H1 (cell line): ENCODE measurements around the gene PLCH2. TPM values are rescaled to one million over a fixed set of nuclear protein-coding genes. Genes with fewer than 3 reads are reported as not detected.
A peak's percentile ranks its signal among the peaks of the same experiment; 100 is the strongest.

Experiments used
- CTBP2 ChIP-seq: IDR thresholded peaks from 2 replicates; pipeline ENCODE4 v1.7.0; 2011; ENCODE audit warnings: borderline replicate concordance, mild to moderate bottlenecking, moderate library complexity, mixed read lengths, low read length; ENCODE audit not compliant: insufficient read depth, insufficient read length
- FOSL1 ChIP-seq: IDR thresholded peaks from 2 replicates; pipeline ENCODE4 v1.6.1; 2011; ENCODE audit warnings: mild to moderate bottlenecking, low read depth, low read length, moderate library complexity; ENCODE audit not compliant: insufficient read depth
- HDAC2 ChIP-seq, 2 experiments: fragments of 300-600 bp in 1 of 2; sonication (generic) in 1 of 2; IDR thresholded peaks; 2 replicates each; pipeline ENCODE4 v1.6.1; 2011 to 2012; ENCODE audit warnings: low read depth in 2 of 2, low read length in 2 of 2, mild to moderate bottlenecking in 2 of 2, moderate library complexity in 2 of 2, borderline replicate concordance in 1 of 2, inconsistent platforms in 1 of 2
- KDM4A ChIP-seq: IDR thresholded peaks from one replicate; pipeline ENCODE4 v1.7.1; 2012; ENCODE audit warnings: low read depth, mild to moderate bottlenecking, moderate library complexity, low read length, inconsistent platforms; ENCODE audit not compliant: severe bottlenecking
- RAD21 ChIP-seq, 2 experiments: IDR thresholded peaks in 1 of 2; conservative IDR thresholded peaks in 1 of 2; 2 replicates each; pipeline ENCODE4 v1.6.1; 2011; ENCODE audit warnings: low read depth in 2 of 2, low read length in 2 of 2, improper control_type of control experiment in 1 of 2, inconsistent platforms in 1 of 2, mild to moderate bottlenecking in 1 of 2, moderate library complexity in 1 of 2
- SRF ChIP-seq: IDR thresholded peaks from 2 replicates; pipeline ENCODE4 v1.6.1; 2011; ENCODE audit warnings: mild to moderate bottlenecking, low read depth, low read length, moderate library complexity
- TAF1 ChIP-seq: IDR thresholded peaks from 2 replicates; pipeline ENCODE4 v1.6.1; 2011; ENCODE audit warnings: mild to moderate bottlenecking, low read depth, low read length
- polyA plus RNA-seq, 7 experiments: library from polyadenylated mRNA; depleted of rRNA in 3 of 7; stranded (reverse) in 5 of 7; unstranded in 2 of 7; fragments of >200 nt in 5 of 7; fragments of 200-250 nt in 2 of 7; gene quantifications; 1 replicate in 5 of 7; 2 replicates in 1 of 7; 4 replicates in 1 of 7; pipeline versions ENCODE4 v1.2.1 to v1.2.3, GENCODE V29; 2011 to 2013; ENCODE audit warnings: missing spikeins in 2 of 7, mixed read lengths in 2 of 7
- total RNA-seq: library from RNA; stranded (reverse); fragmentation: NEBNext Ultra II Directional; extraction: Animal tissue kit (Norgen Biotek cat#: 25700); gene quantifications from 2 replicates; pipeline ENCODE4 v1.2.1, GENCODE V29; 2021

The PLCH2 gene
- total and polyA plus RNA-seq, 2 of the 8 experiments (the other 6 are each of a cell fraction or from before 2014, with no cell fraction given) = 0.14 to 0.19 TPM

- TF ChIP-seq TAF1 (0 out of 2 replicates have a peak, but pooled peaks have one; percentile 28), KDM4A (peak; percentile 42), SRF (no peak), FOSL1 (no peak), RAD21 (IDR thresholded peaks at IDR 0.05 in 1 of 2, conservative IDR thresholded peaks at IDR 0.05 in 1 of 2; ENCODE audit: low read depth in 2 of 2, low read length in 2 of 2) (no peak), CTBP2 (peak; percentile 77), HDAC2 (IDR thresholded peaks at IDR 0.05; ENCODE audit: borderline replicate concordance in 1 of 2, low read depth in 2 of 2, low read length in 2 of 2) (peak in 1 of 2 experiments; percentile 71; a peak in 1 of 4 replicates)
Observed at GRCh38 chr1:2528966-2529783, 53.1 kb downstream of the PLCH2 start (continued).
